GM23338 (cell line): ENCODE measurements around the gene LYZL6.

ENCODE experiments used
- CTCF ChIP-seq, 2 experiments: fragments of 200-600 bp in 1 of 2; sonication (generic) in 1 of 2; conservative IDR thresholded peaks; 2 replicates each; pipeline versions ENCODE4 v1.5.1 to v1.6.1; 2016 to 2017; ENCODE audit warnings: antibody characterized with exemption in 2 of 2, low read depth in 2 of 2, mild to moderate bottlenecking in 2 of 2, moderate library complexity in 1 of 2
- EZH2 ChIP-seq: fragments of 200-600 bp; sonication (generic); IDR thresholded peaks from one replicate; pipeline ENCODE4 v1.8.0; 2017; ENCODE audit warnings: antibody characterized with exemption, mild to moderate bottlenecking, low read depth; ENCODE audit not compliant: unreplicated experiment
- REST ChIP-seq: IDR thresholded peaks from one replicate; pipeline ENCODE4 v1.6.1; 2018; ENCODE audit warnings: antibody characterized with exemption; ENCODE audit not compliant: unreplicated experiment
- ZNF331 ChIP-seq: fragments of 250-450 bp; sonication (Bioruptor Pico); IDR thresholded peaks from 2 replicates; pipeline ENCODE4 v1.5.0; 2020; ENCODE audit warnings: low read depth, mild to moderate bottlenecking, moderate library complexity

DNA sequence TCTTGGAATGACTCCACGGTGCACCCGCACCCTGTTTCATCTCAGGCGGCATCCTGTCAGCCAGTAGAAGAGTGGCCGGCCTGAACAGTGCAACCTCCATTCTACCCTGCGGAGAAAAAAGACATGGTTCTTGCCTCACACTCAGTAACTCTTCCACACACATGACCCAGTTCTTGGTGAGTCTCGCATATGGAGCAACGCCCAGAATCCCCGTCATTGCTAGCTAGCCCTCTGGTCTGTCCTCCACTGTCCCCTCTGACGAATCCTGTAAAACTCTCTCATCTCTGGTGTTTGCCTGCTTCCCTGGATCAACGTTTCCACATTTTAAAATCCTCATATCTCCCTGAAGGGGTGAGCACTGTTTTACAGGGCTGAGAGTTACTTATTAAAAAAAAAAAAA lies 8.8 kb downstream of the LYZL6 start:
- TF ChIP-seq CTCF (conservative IDR thresholded peaks at IDR 0.05; ENCODE audit: low read depth in 2 of 2) (no peak), ZNF331 (no peak), EZH2 (no peak), REST (no peak)
